Astrocyte of the hippocampus (primary cell): ENCODE data around the gene TRAF4.

Source experiments
- DNase-seq: peaks from one replicate; pipeline ENCODE4 v3.0.0; 2011; ENCODE audit warnings: low read depth, low spot score

Gene TRAF4, protein sequence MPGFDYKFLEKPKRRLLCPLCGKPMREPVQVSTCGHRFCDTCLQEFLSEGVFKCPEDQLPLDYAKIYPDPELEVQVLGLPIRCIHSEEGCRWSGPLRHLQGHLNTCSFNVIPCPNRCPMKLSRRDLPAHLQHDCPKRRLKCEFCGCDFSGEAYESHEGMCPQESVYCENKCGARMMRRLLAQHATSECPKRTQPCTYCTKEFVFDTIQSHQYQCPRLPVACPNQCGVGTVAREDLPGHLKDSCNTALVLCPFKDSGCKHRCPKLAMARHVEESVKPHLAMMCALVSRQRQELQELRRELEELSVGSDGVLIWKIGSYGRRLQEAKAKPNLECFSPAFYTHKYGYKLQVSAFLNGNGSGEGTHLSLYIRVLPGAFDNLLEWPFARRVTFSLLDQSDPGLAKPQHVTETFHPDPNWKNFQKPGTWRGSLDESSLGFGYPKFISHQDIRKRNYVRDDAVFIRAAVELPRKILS

DNA sequence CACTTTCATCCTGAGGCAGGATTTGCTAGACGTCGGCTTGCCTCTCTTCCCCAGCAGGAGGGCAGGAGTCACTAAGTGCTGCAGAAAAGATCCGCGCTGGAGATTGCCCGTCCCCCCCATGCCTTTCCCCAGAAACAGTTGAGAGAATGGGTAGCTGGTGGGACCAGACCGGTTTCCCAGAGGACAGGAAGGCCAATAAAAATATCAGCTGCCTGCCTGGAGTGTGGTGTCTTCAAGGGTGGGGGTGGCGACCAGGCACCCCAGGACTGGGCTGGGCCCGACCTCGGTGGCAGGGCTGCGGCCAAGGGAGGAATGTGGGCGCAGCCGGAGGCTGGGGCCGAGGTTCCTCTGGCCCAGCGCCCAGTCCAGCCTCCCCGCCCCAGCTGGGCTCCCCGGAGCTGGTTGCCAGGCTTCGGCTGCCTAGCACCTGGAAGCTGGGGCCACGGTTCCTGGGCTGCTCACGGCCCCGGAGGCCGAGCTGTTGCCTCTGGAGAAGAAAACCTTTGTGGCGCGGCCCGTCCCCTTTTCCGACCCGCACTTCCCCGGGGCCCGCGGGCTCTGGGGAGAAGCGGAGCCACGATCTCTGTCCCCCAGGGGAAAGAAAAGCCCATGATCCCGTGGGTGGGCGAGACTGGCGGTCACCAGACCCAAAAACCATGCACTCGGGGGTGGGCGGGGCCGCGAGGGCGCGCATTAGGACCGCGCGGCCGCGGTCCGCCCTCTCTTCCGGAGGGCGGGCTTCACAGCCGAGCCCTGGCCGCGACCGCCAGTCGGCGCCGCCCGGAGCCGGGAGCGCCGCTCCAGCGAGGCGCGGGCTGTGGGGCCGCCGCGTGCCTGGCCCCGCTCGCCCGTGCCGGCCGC lies at the start of gene TRAF4:
Gene TRAF4 (plus strand): TSS at position 769 of the 861 bp plus-strand sequence. CDS start 102 bp downstream, outside the sequence.
- DNase-seq = peak; percentile 95

DNA sequence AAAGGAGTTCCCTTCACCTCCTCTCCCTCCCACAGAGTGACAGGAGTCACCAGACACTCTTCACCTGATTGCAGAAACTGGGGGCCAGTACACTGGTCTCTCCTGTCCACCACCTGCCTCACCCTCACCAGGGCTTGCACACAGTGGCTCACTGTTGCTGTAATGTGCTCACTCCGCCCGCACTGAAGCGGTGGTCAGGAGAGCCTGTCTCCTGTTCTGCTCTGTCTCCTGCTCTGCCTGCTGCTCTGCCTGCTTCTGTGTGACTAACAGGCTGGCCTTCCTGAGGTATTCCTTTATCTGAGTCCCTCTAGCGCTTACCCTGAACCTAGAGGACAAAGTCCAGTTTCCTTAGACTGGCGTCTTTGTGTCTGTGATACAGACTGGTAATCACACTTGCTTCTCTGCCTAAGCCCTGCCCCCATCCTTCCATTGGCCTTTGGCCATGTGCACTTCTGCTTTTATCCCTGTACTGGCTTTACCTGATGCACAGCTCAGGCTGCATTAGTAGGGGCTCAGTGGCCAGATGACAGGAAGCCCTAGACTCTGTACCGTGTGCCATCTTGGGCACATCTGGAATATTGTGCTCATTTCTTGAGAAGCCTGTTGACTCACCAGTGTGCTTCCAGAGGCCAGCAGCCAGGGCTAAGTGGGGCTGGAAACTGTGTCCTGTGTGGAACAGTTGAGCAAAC lies 45.4 kb upstream of the TRAF4 start:
- no peak for DNase-seq

DNA sequence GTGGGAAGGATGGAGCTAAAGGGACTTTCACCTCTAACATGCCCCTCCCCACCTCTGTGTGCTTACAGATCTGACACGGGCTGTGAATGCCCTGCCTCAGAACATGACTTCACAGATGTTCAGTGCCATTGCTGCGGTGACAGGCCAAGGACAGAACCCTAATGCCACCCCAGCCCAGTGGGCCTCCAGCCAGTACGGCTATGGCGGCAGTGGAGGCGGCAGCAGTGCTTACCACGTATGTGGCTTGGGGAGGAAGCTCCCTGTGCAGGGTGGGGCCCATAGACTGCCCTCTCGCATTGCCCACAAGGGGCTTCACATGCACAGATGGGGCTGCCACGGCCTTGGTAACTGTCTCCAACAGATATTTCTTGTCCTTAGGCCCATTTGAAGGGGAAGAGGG lies 43.5 kb upstream of the TRAF4 start:
- DNase-seq = no peak

DNA sequence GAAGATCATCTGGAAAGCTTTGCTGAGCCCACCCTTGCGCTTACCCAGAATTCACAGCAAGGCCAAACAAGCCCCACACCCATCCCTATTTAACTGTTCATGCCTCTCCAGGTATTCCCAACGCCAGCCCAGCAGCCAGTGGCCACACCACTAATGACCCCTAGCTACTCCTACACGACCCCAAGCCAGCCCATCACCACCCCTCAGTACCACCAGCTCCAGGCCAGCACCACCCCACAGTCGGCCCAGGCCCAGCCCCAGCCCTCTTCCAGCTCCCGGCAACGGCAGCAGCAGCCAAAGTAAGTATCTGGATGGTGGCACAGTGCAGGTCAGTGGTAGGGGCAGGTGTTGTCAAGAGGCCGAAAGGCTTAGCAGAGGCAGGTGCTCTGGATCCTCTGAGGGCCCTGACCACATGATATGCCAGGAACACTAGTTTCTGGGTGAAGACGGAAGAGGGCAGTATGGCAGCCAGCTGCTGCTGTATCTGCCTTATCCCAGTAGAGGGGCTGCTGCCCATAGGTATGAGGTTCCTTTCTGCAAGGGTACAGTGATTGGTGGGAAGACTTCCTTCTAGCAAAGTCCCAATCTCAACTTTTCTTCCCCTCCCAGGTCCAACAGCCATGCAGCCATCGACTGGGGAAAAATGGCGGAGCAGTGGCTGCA lies 42.9 kb upstream of the TRAF4 start:
- no peak for DNase-seq

DNA sequence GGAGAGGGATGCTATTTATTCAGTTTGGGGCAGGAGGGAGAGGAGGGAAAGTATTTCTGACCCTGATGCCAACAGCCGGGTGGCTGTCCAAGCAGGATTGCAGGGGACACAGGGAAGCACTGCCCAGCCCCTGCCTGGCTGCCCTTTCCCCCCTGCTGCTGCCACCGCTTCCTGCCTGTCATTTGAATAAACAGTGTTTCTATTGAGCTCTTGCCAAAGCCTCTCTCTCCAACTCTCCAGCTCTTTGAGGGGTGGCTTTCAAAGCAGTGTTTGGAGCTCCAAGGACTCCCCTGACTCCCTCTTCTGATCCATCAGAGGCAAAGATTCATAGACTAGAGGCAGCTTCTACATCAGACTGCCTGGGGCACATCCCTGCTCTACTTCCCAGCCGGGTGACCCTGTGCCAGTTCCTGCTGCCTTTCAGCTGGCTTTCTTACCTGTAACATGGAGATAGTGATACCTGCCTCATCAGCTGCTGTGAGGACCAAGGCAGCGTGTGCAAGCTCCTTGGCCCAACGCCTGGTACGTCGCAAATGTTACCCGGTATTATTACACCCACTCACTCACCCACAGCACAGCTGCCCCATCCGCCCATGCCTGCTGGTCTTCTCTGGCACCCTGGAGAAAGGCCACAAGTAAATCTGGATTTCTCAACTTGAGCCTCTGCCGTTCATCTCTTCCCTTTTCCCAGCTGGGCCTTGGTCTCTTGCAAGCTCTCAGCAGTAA lies 41.6 kb upstream of the TRAF4 start:
- peak; percentile 53 for DNase-seq

GRCh38 chr17:28702752-28703150 lies 41.1 kb upstream of the TRAF4 start:
- DNase-seq = peak; percentile 14

DNA sequence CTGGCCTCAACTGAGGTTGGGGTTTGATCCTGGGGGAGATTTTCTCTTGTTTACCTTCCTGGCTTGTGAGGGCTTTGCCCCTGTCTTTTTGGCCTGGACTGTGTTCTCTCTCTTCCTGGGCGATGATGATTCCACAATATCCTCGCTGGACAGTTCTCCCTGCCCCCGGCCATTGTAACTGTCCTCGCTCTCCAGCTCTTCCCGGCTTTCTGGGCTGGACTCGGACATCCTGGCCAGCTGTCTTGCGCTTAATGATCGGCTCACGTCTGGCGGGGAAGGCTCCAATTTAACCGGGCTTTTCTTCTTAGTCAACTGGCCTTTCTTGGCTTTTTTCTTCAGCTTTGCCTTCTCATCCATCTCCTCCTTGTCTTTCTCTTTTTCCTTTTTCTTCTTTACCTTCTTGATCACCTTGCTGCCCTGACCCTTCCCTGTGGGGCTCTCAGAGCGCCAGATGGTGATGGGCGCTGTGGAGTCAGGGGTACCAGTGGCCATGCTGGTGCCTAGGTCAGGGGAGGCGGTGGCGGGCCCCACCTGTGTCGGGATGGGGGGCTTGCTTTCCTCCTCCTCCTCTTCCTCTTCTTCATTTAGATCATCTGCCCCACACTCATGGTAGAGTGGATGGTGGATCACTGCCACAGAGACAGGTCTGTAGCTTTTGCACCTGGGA lies 40.1 kb upstream of the TRAF4 start:
- DNase-seq = no peak

DNA sequence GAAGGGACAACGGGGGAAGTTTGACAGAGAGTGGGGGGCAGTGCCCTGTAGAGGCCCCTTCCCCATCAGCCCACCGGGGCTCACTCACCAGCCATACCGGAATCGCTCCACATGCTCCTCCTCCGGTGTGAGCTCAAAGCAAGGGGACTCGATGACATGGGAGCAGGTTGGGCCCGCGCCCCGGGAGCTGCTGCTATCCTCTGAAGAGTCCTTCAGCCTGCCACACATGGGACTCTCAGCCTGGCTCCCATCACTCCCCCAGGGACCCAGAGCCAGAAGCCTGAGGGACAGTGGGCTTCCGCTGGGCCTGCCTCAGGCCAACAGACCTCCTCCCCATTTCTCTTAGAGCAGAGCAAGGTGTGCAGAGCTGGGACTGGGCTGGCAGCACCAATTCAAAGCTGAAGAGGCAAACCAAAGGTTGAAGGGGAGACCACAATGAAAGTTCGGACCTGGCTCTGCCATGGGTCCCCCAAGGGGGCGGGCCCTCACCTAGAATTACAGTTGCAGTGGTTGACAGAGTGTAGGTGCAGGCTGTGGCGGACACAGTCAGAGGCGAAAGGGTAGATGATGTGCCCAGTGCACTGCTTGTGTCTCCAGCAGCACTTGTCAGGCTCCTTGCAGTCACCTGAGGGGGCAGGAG lies 39.5 kb upstream of the TRAF4 start:
- DNase-seq = no peak

- DNase-seq = no peak
Observed at GRCh38 chr17:28705074-28705659, 38.6 kb upstream of the TRAF4 start.

DNA sequence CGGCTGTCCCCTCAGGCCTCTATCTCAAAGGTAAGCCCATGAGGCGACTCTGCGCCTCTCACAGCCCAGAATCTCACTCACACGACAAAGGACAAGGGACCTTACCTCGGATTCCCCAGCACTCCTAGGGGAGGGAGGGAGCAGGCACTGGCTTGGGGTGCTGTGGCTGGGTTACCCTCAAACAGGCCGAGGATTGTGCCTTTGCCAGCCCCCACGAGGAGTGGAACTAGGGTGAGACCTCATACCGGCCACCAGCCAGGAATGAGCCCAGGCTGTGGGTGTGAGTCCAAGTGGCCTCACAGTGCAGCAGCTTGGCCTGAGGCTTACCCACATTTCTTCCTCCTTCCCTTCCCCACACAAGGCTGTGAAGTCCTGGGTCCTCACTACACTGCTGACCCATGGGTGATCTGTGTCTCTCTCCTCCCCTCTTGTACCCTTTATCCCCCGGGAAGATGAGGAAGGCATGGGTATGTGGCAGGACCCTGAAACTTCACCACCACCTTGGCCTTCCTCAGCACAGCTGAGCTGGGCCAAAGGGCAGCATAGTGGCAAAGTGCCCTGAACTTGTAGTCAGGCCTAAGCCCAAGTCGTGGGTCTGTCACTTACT lies 38.0 kb upstream of the TRAF4 start:
- DNase-seq = no peak

- DNase-seq = no peak
Observed at GRCh38 chr17:28706471-28707338, 37.1 kb upstream of the TRAF4 start.

- no peak for DNase-seq
Observed at GRCh38 chr17:28707339-28707720, 36.5 kb upstream of the TRAF4 start.

GRCh38 chr17:28710861-28711722 lies 32.7 kb upstream of the TRAF4 start:
- DNase-seq = peak; percentile 97

DNA sequence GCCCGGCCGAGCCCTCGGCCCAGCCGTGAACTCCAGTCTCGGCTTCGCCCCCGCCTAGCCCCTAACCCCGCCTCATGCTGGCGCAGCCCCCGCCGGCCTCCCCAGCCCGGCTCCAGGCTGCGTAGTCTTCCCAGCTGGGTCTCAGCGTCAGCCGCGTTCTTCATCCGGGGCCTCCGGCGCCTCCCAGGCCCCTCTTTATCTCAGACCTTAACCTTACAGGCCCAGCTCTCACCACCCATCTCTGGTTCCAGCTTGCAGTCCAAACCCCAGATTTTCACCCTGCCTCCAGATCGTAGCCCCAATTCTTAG lies 32.1 kb upstream of the TRAF4 start, which contains the start of gene PROCA1:
Gene PROCA1 (minus strand): TSS at position 166 of the 309 bp plus-strand sequence. CDS start 228 bp downstream, outside the sequence.
- DNase-seq = no peak

- DNase-seq = peak; percentile 17
Observed at GRCh38 chr17:28712032-28712704, 31.6 kb upstream of the TRAF4 start.

GRCh38 chr17:28712705-28713415 lies 31.0 kb upstream of the TRAF4 start:
- DNase-seq = no peak
